A549 (cell line): ENCODE results near the gene TGM6. TPM values are rescaled to one million over a fixed set of nuclear protein-coding genes. Genes with fewer than 3 reads are reported as not detected.

Source experiments
- ATAC-seq, 2 experiments: fragments of 200-7000 bp in 1 of 2; fragments of >200 bp in 1 of 2; cut with Nextera tagmentation in 1 of 2; cut with Tn5 transposase in 1 of 2; 3 replicates each; pipeline versions ENCODE4 v1.8.0 to v1.9.1; 2018 to 2020; ENCODE audit warnings: mild to moderate bottlenecking in 1 of 2, moderate library complexity in 1 of 2
- CTCF ChIA-PET: fragments of 300-600 bp; sonication (Branson Sonifier 250); formaldehyde crosslinking; extraction: SDS; loops from one replicate; lab custom pipeline; 2021; ENCODE audit warnings: antibody characterized with exemption, inconsistent platforms; lab: Yijun Ruan, JAX
- POLR2A ChIA-PET: fragments of 350-600 bp; formaldehyde crosslinking; extraction: SDS; loops from one replicate; lab custom pipeline; 2021; ENCODE audit warnings: antibody characterized with exemption, inconsistent platforms; lab: Yijun Ruan, JAX
- DNase-seq, 2 experiments: peaks; one replicate each; pipeline versions ENCODE4 v3.0.0 to v3.0.0-alpha.2; 2011 to 2016; ENCODE audit warnings: low read depth in 1 of 2, low spot score in 1 of 2
- FAIRE-seq: peaks from 2 replicates; lab custom pipeline; 2011; peaks lifted over from hg19 to GRCh38; lab: Jason Lieb, UNC
- H3K27ac ChIP-seq, 2 experiments: fragments of >200 bp; sonication (Bioruptor Twin); formaldehyde crosslinking; 3 replicates each; pipeline ENCODE4 v1.5.1; 2016 to 2017
- H3K4me1 ChIP-seq: fragments of >200 bp; sonication (Bioruptor Twin); formaldehyde crosslinking; 3 replicates; pipeline ENCODE4 v1.6.1; 2016
- H3K4me2 ChIP-seq: fragments of >200 bp; sonication (Bioruptor Twin); formaldehyde crosslinking; 3 replicates; pipeline ENCODE4 v1.6.1; 2016
- H3K4me3 ChIP-seq: fragments of >200 bp; sonication (Bioruptor Twin); formaldehyde crosslinking; 3 replicates; pipeline ENCODE4 v1.5.1; 2016
- H3K9me3 ChIP-seq: fragments of >200 bp; sonication (Bioruptor Twin); formaldehyde crosslinking; 3 replicates; pipeline ENCODE4 v1.6.1; 2016
- CHD2 ChIP-seq: fragments of 150-350 bp; IDR thresholded peaks from 2 replicates; pipeline ENCODE4 v1.6.1; 2014; ENCODE audit warnings: low read length; ENCODE audit not compliant: partially characterized antibody
- FOSB ChIP-seq: fragments of 250-450 bp; sonication (Bioruptor Pico); IDR thresholded peaks from 2 replicates; pipeline ENCODE4 v1.5.0; 2020; ENCODE audit warnings: mild to moderate bottlenecking, moderate library complexity
- HOXA7 ChIP-seq: fragments of 250-450 bp; sonication (Bioruptor Pico); IDR thresholded peaks from 2 replicates; pipeline ENCODE4 v1.5.0; 2020; ENCODE audit warnings: mild to moderate bottlenecking, moderate library complexity
- HOXB5 ChIP-seq: fragments of 250-450 bp; sonication (Bioruptor Pico); IDR thresholded peaks from 2 replicates; pipeline ENCODE4 v1.5.0; 2020; ENCODE audit warnings: mild to moderate bottlenecking, moderate library complexity
- MAZ ChIP-seq: fragments of 150-350 bp; IDR thresholded peaks from 2 replicates; pipeline ENCODE4 v1.6.1; 2014; ENCODE audit warnings: antibody characterized with exemption, low read depth, low read length, borderline replicate concordance
- NR3C1 ChIP-seq: fragments of >200 bp; sonication (Bioruptor Twin); formaldehyde crosslinking; IDR thresholded peaks from 3 replicates; pipeline ENCODE4 v1.6.1; 2017
- RAD21 ChIP-seq, 2 experiments: fragments of >200 bp in 1 of 2; sonication (Bioruptor Twin) in 1 of 2; formaldehyde crosslinking in 1 of 2; IDR thresholded peaks in 1 of 2; conservative IDR thresholded peaks in 1 of 2; 2 replicates in 1 of 2; 3 replicates in 1 of 2; pipeline ENCODE4 v1.6.1; 2012 to 2018; ENCODE audit warnings: inconsistent platforms in 1 of 2
- RNF2 ChIP-seq: fragments of 200-600 bp; sonication (generic); IDR thresholded peaks from 2 replicates; pipeline ENCODE4 v1.6.1; 2016; ENCODE audit warnings: low read depth, mild to moderate bottlenecking, antibody characterized with exemption, moderate library complexity, borderline replicate concordance
- ZNF302 ChIP-seq: fragments of 250-450 bp; sonication (Bioruptor Pico); IDR thresholded peaks from 2 replicates; pipeline ENCODE4 v1.9.0; 2021; ENCODE audit warnings: inconsistent platforms, mild to moderate bottlenecking, moderate library complexity
- WGBS: methylation state at CpG from one replicate; pipeline ENCODE4 v1.1.6; 2017; ENCODE audit errors: missing lambda C conversion rate; 5-methylcytosine and 5-hydroxymethylcytosine counted together
- polyA plus RNA-seq, 4 experiments: library from polyadenylated mRNA; depleted of rRNA in 3 of 4; stranded (reverse); fragments of >200 nt; fragmentation: RNase III in 1 of 4; extraction: RNeasy Plus Mini Kit Qiagen cat#74134 plus additional on column Dnase treatment in 1 of 4; gene quantifications; 2 replicates in 3 of 4; 3 replicates in 1 of 4; pipeline ENCODE4 v1.2.3, GENCODE V29; 2011 to 2017
- small RNA-seq, 6 experiments: library from RNA; depleted of rRNA; stranded (forward); fragments of <200 nt; gene quantifications; one replicate each; pipeline ENCODE3, GENCODE V24; 2012
- TF ChIP-seq, protein P1 (sequence below): fragments of >200 bp; sonication (Bioruptor Twin); formaldehyde crosslinking; IDR thresholded peaks from 3 replicates; pipeline ENCODE4 v1.5.1; 2016
- TF ChIP-seq, protein P2 (sequence below): fragments of 200-600 bp; sonication (generic); IDR thresholded peaks from 2 replicates; pipeline ENCODE4 v1.6.1; 2016; ENCODE audit warnings: antibody characterized with exemption, mild to moderate bottlenecking, moderate library complexity
- TF ChIP-seq, protein P3 (sequence below): fragments of >200 bp; sonication (Bioruptor Twin); formaldehyde crosslinking; IDR thresholded peaks from 2 replicates; pipeline ENCODE4 v1.6.1; 2016

TGM6 gene
- polyA plus RNA-seq, 2 of the 4 experiments (the other 2 are of a cell fraction) = not detected

GRCh38 chr20:2475850-2476741 lies 95.4 kb downstream of the TGM6 start (continued):
- TF ChIP-seq RNF2 (no peak), FOSB (CRISPR knock-in tag) (no peak), HOXB5 (CRISPR knock-in tag) (no peak)

GRCh38 chr20:2476742-2477615 lies 96.3 kb downstream of the TGM6 start:
- Histone ChIP-seq H3K4me3 (no peak overlapping the region), H3K4me1 (no peaks in the 10 kb centered on the region), H3K4me2 (no peak overlapping the region), H3K27ac (no peak overlapping the region)
- TF ChIP-seq RAD21 (conservative IDR thresholded peaks at IDR 0.05 in 1 of 2, IDR thresholded peaks at IDR 0.05 in 1 of 2) (peak in 1 of 2 experiments; percentile 44; a peak in 2 of 5 replicates), CHD2 (no peak)
- TF ChIP-seq, protein P1, sequence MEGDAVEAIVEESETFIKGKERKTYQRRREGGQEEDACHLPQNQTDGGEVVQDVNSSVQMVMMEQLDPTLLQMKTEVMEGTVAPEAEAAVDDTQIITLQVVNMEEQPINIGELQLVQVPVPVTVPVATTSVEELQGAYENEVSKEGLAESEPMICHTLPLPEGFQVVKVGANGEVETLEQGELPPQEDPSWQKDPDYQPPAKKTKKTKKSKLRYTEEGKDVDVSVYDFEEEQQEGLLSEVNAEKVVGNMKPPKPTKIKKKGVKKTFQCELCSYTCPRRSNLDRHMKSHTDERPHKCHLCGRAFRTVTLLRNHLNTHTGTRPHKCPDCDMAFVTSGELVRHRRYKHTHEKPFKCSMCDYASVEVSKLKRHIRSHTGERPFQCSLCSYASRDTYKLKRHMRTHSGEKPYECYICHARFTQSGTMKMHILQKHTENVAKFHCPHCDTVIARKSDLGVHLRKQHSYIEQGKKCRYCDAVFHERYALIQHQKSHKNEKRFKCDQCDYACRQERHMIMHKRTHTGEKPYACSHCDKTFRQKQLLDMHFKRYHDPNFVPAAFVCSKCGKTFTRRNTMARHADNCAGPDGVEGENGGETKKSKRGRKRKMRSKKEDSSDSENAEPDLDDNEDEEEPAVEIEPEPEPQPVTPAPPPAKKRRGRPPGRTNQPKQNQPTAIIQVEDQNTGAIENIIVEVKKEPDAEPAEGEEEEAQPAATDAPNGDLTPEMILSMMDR = peak; percentile 24; the same call in 2 of the 3 replicates
- TF ChIP-seq, all 56 proteins: peak for 2
- H3K9me3 ChIP-seq = no peaks in the 10 kb centered on the region
- POLR2A ChIA-PET = interaction anchor here (0.5 to 0.6 kb wide), 2 partner anchors 12 to 75 kb away, joined by 4 to 7 read pairs; no protein-coding TSS in a partner anchor
- FAIRE-seq = peak; percentile 76
- DNase-seq = no peak
- peak; percentile 59 to 60; a peak in 3 of 6 replicates for ATAC-seq
- 82% methylated on average over 5 of the region's 5 CpGs for WGBS
- CTCF ChIA-PET = interaction anchor here (0.6 to 2.3 kb wide), 8 partner anchors 9 to 1019 kb away, joined by 3 to 9 read pairs (median 3); no protein-coding TSS in a partner anchor

- TF ChIP-seq, protein P2, sequence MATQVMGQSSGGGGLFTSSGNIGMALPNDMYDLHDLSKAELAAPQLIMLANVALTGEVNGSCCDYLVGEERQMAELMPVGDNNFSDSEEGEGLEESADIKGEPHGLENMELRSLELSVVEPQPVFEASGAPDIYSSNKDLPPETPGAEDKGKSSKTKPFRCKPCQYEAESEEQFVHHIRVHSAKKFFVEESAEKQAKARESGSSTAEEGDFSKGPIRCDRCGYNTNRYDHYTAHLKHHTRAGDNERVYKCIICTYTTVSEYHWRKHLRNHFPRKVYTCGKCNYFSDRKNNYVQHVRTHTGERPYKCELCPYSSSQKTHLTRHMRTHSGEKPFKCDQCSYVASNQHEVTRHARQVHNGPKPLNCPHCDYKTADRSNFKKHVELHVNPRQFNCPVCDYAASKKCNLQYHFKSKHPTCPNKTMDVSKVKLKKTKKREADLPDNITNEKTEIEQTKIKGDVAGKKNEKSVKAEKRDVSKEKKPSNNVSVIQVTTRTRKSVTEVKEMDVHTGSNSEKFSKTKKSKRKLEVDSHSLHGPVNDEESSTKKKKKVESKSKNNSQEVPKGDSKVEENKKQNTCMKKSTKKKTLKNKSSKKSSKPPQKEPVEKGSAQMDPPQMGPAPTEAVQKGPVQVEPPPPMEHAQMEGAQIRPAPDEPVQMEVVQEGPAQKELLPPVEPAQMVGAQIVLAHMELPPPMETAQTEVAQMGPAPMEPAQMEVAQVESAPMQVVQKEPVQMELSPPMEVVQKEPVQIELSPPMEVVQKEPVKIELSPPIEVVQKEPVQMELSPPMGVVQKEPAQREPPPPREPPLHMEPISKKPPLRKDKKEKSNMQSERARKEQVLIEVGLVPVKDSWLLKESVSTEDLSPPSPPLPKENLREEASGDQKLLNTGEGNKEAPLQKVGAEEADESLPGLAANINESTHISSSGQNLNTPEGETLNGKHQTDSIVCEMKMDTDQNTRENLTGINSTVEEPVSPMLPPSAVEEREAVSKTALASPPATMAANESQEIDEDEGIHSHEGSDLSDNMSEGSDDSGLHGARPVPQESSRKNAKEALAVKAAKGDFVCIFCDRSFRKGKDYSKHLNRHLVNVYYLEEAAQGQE = no peak
- no peak for TF ChIP-seq NR3C1
- TF ChIP-seq MAZ = no peak
- TF ChIP-seq ZNF302 (CRISPR knock-in tag) = no peak
- TF ChIP-seq HOXA7 (CRISPR knock-in tag) = no peak
- TF ChIP-seq RAD21 (conservative IDR thresholded peaks at IDR 0.05 in 1 of 2, IDR thresholded peaks at IDR 0.05 in 1 of 2) = no peak
- TF ChIP-seq, protein P3, sequence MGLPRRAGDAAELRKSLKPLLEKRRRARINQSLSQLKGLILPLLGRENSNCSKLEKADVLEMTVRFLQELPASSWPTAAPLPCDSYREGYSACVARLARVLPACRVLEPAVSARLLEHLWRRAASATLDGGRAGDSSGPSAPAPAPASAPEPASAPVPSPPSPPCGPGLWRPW = no peak
- ATAC-seq (no peak), FAIRE-seq (no peak), DNase-seq (no peak)
- ChIA-PET CTCF (interaction anchor here (1.2 to 2.0 kb wide), 3 partner anchors 9 to 20 kb away, joined by 3 to 5 read pairs (median 4); partner anchors contain the start of gene SNRPB), POLR2A (interaction anchor here (2.6 kb wide), 1 partner anchor 10 kb away, joined by 12 read pairs; the partner anchor contains the start of gene SNRPB)
- H3K27ac ChIP-seq = no peak overlapping the region
- H3K4me2 ChIP-seq = no peak overlapping the region
- WGBS = 97% methylated on average over 2 of the region's 2 CpGs
- H3K4me3 ChIP-seq = no peak overlapping the region
- no peaks in the 10 kb centered on the region for H3K9me3 ChIP-seq
- H3K4me1 ChIP-seq = no peaks in the 10 kb centered on the region
Measured at GRCh38 chr20:2480381-2480780, 99.7 kb downstream of the TGM6 start.

Small RNA genes within 50 kb of the gene (small RNA-seq; reads per million reads assigned to genes)
- 0 reads per million in 6 experiments for gene RF00019

Other genes starting within 250 kb of the TGM6 start
- 0.14 and 0.24 TPM in 2 replicates for gene TGM3, start 84.9 kb upstream of the TGM6 start, polyA plus RNA-seq (2011; rRNA removed)
- gene TGM3, start 84.9 kb upstream of the TGM6 start, polyA plus RNA-seq (2017; fragmentation: RNase III; extraction: RNeasy Plus Mini Kit Qiagen cat#74134 plus additional on column Dnase treatment) = 0.03 TPM in 1 of 3 replicates, not detected in the others
- 486 and 557 TPM in 2 replicates for gene SNRPB, start 89.9 kb downstream of the TGM6 start, polyA plus RNA-seq (2011; rRNA removed)
- 628 to 689 TPM (median 676 TPM) in 3 replicates for gene SNRPB, start 89.9 kb downstream of the TGM6 start, polyA plus RNA-seq (2017; fragmentation: RNase III; extraction: RNeasy Plus Mini Kit Qiagen cat#74134 plus additional on column Dnase treatment)
- gene ZNF343, start 128.0 kb downstream of the TGM6 start, polyA plus RNA-seq (2011; rRNA removed) = 19.0 and 20.5 TPM in 2 replicates
- 14.0 to 15.8 TPM (median 14.0 TPM) in 3 replicates for gene ZNF343, start 128.0 kb downstream of the TGM6 start, polyA plus RNA-seq (2017; fragmentation: RNase III; extraction: RNeasy Plus Mini Kit Qiagen cat#74134 plus additional on column Dnase treatment)
- not detected in 2 replicates for gene TMC2, start 155.7 kb downstream of the TGM6 start, polyA plus RNA-seq (2011; rRNA removed)
- not detected in 3 replicates for gene TMC2, start 155.7 kb downstream of the TGM6 start, polyA plus RNA-seq (2017; fragmentation: RNase III; extraction: RNeasy Plus Mini Kit Qiagen cat#74134 plus additional on column Dnase treatment)